Measurements from ENCODE around the gene C2CD4D. TPM values are rescaled to one million over a fixed set of nuclear protein-coding genes. Genes with fewer than 3 reads are reported as not detected.

The C2CD4D gene
- total RNA-seq, 1 experiment from 2014 or later, result 0.79 TPM

- Mint-ChIP-seq H3K4me1 (peaks cover 24 to 28% of the 10 kb centered on the region in 2 experiments), H3K36me3 (ENCODE audit: insufficient read depth in 1 of 3, low read depth in 3 of 3) (peaks cover 0 to 2% (median 0%) of the 10 kb centered on the region in 3 experiments; a peak in 2 of 7 replicates), H3K27me3 (ENCODE audit: low read depth) (peaks cover 39% of the 10 kb centered on the region), H3K4me3 (peak overlapping the region; percentile 76 to 86), H3K27ac (no peak overlapping the region), H3K9me3 (no peaks in the 10 kb centered on the region; a peak in 1 of 5 replicates)
- H2AFZ ChIP-seq (ENCODE audit: low read length), result no peak overlapping the region
- no peak overlapping the region for H2BK5ac ChIP-seq (ENCODE audit: insufficient read length, low read length)
- peak overlapping the region; percentile 73 for H3K14ac ChIP-seq (ENCODE audit: insufficient read depth, low read length)
- H3K9ac ChIP-seq (ENCODE audit: extremely low read depth, insufficient read length, low read length), result no peak overlapping the region
- peaks cover 2% of the 10 kb centered on the region; the same call in 1 of the 2 replicates for H3K4me1 ChIP-seq (ENCODE audit: insufficient read depth, low read length)
- no peak overlapping the region for H3K56ac ChIP-seq (ENCODE audit: insufficient read length, low read depth, low read length)
- H4K91ac ChIP-seq (ENCODE audit: insufficient read length, low read depth, low read length), result no peak overlapping the region
- H4K5ac ChIP-seq (ENCODE audit: insufficient read length, low read depth, low read length), result no peak overlapping the region
- no peak overlapping the region for H4K8ac ChIP-seq (replicated peaks; ENCODE audit: insufficient read length, low read depth, low read length)
- H3K27me3 ChIP-seq (ENCODE audit: insufficient read depth, low read length), result peaks cover 9% of the 10 kb centered on the region; the same call in 1 of the 2 replicates
- H2BK120ac ChIP-seq (ENCODE audit: low read depth, low read length, poor library complexity, severe bottlenecking), result no peak overlapping the region
- peaks cover 30% of the 10 kb centered on the region for H3K23me2 ChIP-seq (ENCODE audit: insufficient read length, low read depth, low read length, poor library complexity, severe bottlenecking)
- H2AK5ac ChIP-seq (ENCODE audit: insufficient read length, low read length), result no peak overlapping the region
- TF ChIP-seq, protein P1, sequence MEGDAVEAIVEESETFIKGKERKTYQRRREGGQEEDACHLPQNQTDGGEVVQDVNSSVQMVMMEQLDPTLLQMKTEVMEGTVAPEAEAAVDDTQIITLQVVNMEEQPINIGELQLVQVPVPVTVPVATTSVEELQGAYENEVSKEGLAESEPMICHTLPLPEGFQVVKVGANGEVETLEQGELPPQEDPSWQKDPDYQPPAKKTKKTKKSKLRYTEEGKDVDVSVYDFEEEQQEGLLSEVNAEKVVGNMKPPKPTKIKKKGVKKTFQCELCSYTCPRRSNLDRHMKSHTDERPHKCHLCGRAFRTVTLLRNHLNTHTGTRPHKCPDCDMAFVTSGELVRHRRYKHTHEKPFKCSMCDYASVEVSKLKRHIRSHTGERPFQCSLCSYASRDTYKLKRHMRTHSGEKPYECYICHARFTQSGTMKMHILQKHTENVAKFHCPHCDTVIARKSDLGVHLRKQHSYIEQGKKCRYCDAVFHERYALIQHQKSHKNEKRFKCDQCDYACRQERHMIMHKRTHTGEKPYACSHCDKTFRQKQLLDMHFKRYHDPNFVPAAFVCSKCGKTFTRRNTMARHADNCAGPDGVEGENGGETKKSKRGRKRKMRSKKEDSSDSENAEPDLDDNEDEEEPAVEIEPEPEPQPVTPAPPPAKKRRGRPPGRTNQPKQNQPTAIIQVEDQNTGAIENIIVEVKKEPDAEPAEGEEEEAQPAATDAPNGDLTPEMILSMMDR (conservative IDR thresholded peaks at IDR 0.05), result no peak
- no peak overlapping the region for H3T11ph ChIP-seq (ENCODE audit: low read length)
- no peaks in the 10 kb centered on the region for H3K79me2 ChIP-seq (ENCODE audit: insufficient read depth, low read length)
- H3K27ac ChIP-seq (ENCODE audit: insufficient read length, low read depth, low read length), result no peak overlapping the region
- H3K9me3 ChIP-seq (ENCODE audit: control insufficient read depth, low read depth, low read length), result no peaks in the 10 kb centered on the region
- no CpG with 5 or more reads among the region's 117 CpGs for WGBS (ENCODE audit: extremely low coverage, insufficient read length, low lambda C conversion rate)
- H4K20me1 ChIP-seq (ENCODE audit: control insufficient read depth, insufficient read depth, insufficient read length), result no peaks in the 10 kb centered on the region
- H2BK15ac ChIP-seq (ENCODE audit: low read depth, low read length), result no peak overlapping the region
- H3K79me1 ChIP-seq (ENCODE audit: insufficient read depth, low read depth, low read length, poor library complexity, severe bottlenecking), result no peaks in the 10 kb centered on the region
- H3K4ac ChIP-seq (ENCODE audit: low read depth, low read length), result no peak overlapping the region
- no peak overlapping the region for H3K23ac ChIP-seq (ENCODE audit: insufficient read length, low read depth, low read length)
- no peak overlapping the region for H2BK20ac ChIP-seq (ENCODE audit: low read depth, low read length, poor library complexity, severe bottlenecking)
- DNase-seq, result no peak
- peak overlapping the region; percentile 14 for H3K18ac ChIP-seq (ENCODE audit: insufficient read length, low read depth, low read length)
- H3K4me2 ChIP-seq (ENCODE audit: insufficient read depth, insufficient read length, low read length), result peak overlapping the region; percentile 43
- no peak overlapping the region for H2BK12ac ChIP-seq (ENCODE audit: insufficient read length, low read depth, low read length)
Observed at GRCh38 chr1:151838222-151839081, 1.2 kb downstream of the C2CD4D start.

Data from H9 (cell line).